ENCODE data around the gene TMEM132C. TPM values are rescaled to one million over a fixed set of nuclear protein-coding genes. Genes with fewer than 3 reads are reported as not detected.

Gene TMEM132C
- total RNA-seq, 2 experiments from 2014 or later, result not detected

GRCh38 chr12:128286970-128287369 lies 20.0 kb downstream of the TMEM132C start:
- ChIA-PET POLR2A (no interaction called here), CTCF (no interaction called here)

DNA sequence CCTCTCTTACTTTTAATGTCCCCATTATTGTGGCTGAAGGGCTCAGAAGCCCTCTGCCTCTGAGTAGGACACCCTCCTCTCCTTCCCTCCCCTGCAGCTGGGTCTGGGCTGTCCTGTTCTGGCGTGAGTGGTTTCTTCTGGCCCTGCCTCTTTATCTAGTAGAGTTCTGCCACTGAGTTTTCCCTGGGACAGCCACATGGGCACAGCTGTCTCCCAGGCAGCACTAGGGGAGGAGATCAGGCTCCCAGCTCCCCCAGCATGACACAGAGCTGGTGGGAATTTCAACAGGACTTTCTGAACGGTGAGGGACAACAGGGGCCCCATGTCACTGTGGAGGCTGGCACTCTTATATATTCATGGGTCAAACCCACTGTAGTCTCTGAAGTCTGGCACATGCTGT lies 21.4 kb downstream of the TMEM132C start:
- ChIA-PET CTCF (no interaction called here), POLR2A (no interaction called here)

DNA sequence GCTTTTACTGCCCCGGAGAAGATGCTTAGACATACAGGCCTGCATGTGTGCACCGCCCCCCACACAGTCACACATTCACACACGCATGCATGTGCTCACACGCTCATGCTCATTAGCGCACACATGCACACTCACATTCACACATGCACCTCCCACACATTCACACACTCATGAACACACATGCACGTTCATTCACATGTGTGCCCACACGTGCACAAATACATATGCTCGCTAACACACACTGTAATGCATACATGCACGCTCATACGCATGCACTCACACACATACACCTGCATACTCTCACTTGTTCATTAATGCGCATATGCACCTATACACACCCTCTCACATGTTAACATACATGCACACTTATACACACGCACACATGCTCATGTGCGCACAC lies 21.9 kb downstream of the TMEM132C start:
- ChIA-PET POLR2A (no interaction called here), CTCF (no interaction called here)

GRCh38 chr12:128290938-128291337 lies 24.0 kb downstream of the TMEM132C start:
- POLR2A ChIA-PET, result no interaction called here

GRCh38 chr12:128298091-128298748 lies 31.2 kb downstream of the TMEM132C start:
- POLR2A ChIA-PET, result no interaction called here
- CTCF ChIA-PET, result no interaction called here

More at GRCh38 chr12:128290938-128291337, 24.0 kb downstream of the TMEM132C start:
- CTCF ChIA-PET, result no interaction called here

GRCh38 chr12:128305336-128305892 lies 38.4 kb downstream of the TMEM132C start:
- POLR2A ChIA-PET, result no interaction called here
- CTCF ChIA-PET, result no interaction called here

DNA sequence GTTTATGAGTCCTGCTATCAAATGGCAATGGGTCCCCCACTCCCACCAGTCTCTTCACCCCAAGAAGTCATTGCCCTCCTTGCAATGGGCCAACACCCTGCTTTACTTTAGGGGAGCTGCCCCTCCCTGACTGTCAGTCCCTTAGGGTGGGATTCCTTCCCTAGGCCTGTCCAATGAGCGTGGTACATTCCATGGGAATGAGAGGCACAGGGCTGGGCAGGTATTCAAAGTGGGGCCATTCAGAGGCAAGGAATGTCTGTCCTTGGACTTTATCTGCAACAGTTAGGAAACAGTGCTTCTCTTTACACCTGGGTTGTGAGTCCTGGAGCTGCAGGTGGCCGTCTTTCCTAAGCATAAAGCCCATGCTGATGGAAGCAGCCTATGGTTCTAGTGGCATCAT lies 40.8 kb downstream of the TMEM132C start:
- CTCF ChIA-PET, result no interaction called here
- POLR2A ChIA-PET, result no interaction called here

DNA sequence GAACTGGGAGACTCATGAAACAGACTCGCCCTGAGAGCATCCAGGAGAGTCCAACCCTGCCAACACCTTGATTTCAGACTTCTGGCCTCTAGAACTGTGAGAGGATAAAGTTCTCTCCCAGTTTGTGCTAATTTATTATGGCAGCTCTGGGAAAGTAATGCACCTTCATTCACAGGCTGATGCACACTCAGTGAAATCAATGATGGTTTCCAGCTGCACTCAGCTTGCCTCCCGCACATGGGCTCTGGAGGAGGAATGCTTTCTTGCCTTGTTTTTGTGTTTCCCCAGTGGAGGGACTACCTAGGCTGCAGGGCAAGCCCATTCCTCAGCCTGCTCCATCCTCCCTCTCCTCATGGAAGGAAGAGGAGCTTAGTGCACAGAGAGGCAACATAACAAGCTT lies 45.7 kb downstream of the TMEM132C start:
- ChIA-PET POLR2A (no interaction called here), CTCF (no interaction called here)

- ChIA-PET POLR2A (no interaction called here), CTCF (no interaction called here)
Observed at GRCh38 chr12:128313931-128314330, 47.0 kb downstream of the TMEM132C start.

DNA sequence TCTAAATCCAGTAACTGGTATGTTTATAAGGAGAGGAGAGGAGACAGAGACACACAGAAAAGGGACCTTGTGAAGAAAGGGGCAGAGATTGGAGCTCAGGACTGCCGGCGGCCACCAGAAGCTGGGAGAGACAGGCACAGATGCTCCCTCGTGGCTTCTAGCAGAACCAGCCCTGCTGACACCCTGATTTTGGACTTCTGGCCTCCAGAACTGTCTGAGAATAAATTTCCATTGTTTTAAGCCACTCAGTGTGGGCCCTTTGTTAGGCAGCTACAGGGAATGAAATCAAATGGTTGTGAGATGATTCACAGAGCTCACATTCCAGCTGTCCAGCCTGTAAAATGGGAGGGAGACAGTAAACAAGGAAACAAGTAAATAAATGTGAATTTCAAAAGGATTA lies 47.6 kb downstream of the TMEM132C start:
- ChIA-PET POLR2A (no interaction called here), CTCF (no interaction called here)

DNA sequence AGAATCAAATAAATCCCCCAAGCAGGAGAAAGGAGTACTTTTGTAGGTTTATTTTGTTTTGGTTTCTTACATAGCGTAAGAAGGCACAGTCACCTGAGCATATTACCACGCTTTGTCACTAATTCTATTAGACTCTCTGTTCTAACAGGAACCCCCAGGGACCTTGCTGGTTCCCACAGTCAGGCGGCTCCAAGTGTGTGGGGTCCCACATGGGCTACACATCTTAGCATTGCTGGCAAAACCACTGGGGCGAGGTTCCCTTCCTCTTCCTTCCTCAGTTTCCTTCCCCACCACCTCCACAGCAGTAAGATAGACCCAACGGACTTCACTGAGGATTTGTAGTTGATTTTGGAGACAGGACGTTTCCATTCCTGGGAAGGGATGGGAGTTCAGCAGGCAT lies 49.1 kb downstream of the TMEM132C start:
- CTCF ChIA-PET, result no interaction called here
- POLR2A ChIA-PET, result no interaction called here

- CTCF ChIA-PET, result no interaction called here
- POLR2A ChIA-PET, result no interaction called here
Observed at GRCh38 chr12:128316973-128317526, 50.1 kb downstream of the TMEM132C start.

- POLR2A ChIA-PET, result no interaction called here
Observed at GRCh38 chr12:128318341-128318740, 51.4 kb downstream of the TMEM132C start.

DNA sequence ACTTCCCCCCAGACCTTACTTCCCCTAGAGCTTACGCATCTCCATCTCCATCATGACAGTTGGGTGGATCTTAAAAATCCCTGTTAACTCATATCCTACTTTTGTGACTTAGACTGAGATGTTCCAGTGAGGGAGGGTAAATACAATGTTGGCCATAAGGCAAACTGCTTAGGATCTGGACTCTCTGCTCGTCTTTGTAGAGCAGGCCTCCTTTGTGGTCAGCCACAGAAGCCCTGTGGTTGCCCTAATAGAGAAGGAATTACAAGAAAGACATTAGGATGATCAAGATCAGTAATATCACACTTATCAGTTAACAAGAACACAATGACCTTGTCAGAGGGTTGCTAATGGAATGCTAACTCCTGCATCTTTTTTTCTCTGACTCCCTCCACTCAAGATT lies 52.0 kb downstream of the TMEM132C start:
- ChIA-PET POLR2A (no interaction called here), CTCF (no interaction called here)

More at GRCh38 chr12:128318341-128318740, 51.4 kb downstream of the TMEM132C start:
- CTCF ChIA-PET, result no interaction called here

DNA sequence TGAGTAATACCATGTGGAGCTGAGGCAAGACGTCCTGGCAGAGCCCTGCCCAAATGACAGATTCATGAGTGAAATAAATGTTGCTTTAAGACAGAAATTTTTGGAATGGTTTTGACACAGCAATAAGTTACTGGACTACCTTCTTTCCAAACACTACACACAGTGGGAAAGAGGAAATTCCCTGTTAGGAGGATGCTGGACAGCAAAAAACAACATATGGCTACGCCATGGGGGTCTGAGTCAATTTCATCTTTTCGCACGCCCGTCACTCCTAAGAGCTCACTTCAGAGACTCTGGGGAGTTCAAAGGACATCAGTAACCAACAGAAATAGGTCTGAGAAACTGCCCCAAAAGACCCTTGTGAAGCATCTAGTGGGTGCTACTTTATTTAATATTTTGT lies 55.4 kb downstream of the TMEM132C start:
- POLR2A ChIA-PET, result no interaction called here

DNA sequence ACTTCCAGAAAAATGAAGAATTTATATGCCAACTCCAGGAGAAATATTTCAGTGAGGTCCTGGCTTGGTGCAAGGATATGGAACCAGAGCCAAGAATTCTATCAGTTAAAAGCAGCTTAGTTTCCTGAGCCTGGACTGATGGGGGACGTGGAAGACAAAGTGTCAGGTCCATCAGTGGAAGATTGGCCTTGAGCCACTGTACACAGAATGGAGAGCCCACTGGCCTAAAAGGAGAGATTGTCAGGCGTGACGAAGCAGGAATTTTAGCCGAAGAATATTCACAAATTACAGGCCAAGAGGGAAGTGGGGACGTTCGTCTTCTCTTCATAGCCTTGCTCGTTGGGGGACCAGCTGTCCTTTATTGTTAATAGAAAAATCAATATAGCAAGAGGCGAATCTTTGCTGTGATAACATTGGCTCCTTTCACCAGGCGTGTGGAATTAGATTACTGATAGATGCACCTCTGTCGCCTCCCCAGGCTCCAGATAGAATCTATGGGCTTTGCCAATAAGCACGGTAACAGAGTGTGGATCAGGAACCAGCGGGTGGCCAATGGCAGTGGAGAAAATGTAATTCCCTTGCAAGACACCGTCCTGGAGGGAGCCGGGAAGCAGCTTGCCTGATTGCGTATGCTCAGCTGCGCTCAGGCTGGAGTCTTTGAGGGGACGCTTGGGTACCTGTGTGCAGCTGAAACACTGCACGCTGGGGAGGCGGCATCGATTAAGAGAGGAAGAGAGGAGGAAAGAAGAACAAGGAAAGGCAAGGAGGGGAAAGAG lies 56.4 kb downstream of the TMEM132C start:
- CTCF ChIA-PET, result no interaction called here
- POLR2A ChIA-PET, result no interaction called here

More for the DNA sequence above, 55.4 kb downstream of the TMEM132C start:
- CTCF ChIA-PET, result no interaction called here

DNA sequence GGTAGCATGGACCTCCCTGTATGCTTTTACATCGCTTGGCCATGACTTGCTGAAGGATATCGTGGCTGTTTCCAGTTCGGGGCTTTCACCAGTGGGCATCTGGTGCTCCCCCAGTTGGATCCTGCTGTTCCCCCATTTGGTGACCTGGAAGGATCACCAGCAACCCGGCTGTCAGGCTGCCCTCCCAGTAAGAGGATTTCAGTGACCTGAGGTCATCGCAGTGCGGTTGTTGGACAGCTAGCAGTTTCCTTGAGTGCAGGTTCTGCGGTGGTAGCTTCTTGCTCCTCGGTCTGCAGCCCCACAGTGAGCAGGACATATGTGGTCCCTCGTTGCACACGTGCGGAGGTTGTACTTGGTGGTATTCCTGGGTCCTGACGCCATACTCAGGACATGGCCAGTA lies 58.7 kb downstream of the TMEM132C start:
- ChIA-PET POLR2A (no interaction called here), CTCF (no interaction called here)

GRCh38 chr12:128326406-128326805 lies 59.4 kb downstream of the TMEM132C start:
- POLR2A ChIA-PET, result no interaction called here
- CTCF ChIA-PET, result no interaction called here

DNA sequence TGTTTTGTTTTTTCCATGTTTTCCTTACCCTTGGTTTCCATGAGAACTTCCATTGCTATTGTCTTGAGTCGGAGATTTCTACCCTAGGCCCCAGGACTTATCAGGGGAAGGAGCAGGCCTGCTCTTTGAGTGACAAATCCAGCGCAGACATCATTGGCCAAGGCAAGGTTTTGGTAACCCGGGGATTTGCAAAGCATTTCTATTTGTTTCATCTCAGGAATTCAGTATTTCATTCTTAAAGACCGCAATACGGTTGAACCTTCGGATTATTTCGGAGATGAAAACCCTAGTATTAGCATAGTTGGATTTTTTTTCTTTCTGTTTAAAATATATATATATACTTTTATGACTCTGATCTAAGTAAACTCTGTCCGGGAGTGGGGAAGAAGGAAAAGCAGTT lies 62.0 kb downstream of the TMEM132C start:
- ChIA-PET POLR2A (no interaction called here), CTCF (no interaction called here)

DNA sequence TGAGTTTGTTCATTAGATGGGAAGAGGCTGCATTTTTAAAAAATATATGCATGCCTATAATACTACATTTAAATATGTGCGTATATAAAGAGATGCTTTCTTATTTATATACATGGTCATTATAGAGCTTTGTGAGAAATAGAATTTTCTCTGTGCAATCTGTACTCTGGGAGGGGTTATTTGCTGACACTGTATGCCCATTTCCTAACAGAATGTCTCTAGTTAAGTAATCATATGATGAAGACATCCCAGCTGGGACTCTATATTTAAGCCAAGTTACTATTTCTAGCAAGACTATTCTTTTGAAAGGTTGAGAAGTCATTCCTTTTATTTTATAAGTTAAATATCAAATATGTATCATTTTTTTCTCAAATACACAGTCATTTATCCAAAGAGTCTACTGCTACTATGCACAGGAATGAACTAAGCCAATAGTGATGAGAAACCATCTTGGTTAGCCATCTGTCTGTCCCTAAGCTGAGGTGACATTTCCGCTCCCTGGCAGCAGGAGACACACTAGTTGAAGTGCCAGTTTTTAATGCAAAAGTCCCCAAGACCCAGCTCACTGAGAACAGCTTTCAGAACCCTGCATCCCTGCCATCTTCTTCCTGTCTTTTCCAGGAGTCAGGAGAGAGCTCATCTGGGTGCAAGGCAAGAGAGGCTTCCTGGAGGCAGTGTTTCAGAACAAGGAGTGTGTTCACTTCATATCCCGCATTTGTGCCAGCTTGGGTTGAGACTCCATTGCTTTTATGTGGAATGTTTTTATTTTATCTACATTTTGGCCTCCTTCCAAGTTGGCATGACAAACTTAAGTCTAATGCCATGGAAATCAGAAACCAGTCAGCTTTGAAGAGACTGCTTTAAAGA lies 69.5 kb downstream of the TMEM132C start:
- ChIA-PET CTCF (no interaction called here), POLR2A (no interaction called here)

DNA sequence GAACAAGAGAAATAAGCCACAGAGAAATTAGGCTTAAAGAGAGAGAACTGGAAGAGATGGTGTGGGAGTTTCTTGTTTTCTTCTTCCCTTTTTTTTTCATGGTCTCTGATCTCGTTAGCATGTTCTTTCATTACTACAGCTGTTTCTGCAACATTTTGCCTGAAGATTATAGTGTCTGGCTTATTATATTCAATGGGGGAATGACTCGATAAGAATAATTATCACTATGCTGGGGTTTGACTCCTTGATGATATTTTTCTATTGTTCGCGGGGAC lies 70.0 kb downstream of the TMEM132C start:
- CTCF ChIA-PET, result no interaction called here

More for the DNA sequence above, 70.0 kb downstream of the TMEM132C start:
- POLR2A ChIA-PET, result no interaction called here

All from activated CD8-positive, alpha-beta memory T cell treated with anti-CD3 and anti-CD28 coated beads for 36 hours (primary cell).